Keratinocyte (primary cell): ENCODE results near the gene HEATR9. TPM values are rescaled to one million over a fixed set of nuclear protein-coding genes. Genes with fewer than 3 reads are reported as not detected.

Source experiments
- DNase-seq: peaks from one replicate; pipeline ENCODE4 v3.0.0-alpha.2; 2011; ENCODE audit warnings: low read depth, missing footprints, low spot score
- FAIRE-seq: peaks from 2 replicates; lab custom pipeline; 2011; peaks lifted over from hg19 to GRCh38; lab: Jason Lieb, UNC
- H2AFZ ChIP-seq: 2 replicates; pipeline ENCODE4 v1.6.0; 2012; ENCODE audit warnings: low read length, control low read depth, inconsistent platforms; ENCODE audit not compliant: control insufficient read depth
- H3K27ac ChIP-seq: 2 replicates; pipeline ENCODE4 v1.5.1; 2011; ENCODE audit warnings: low read length; ENCODE audit not compliant: control insufficient read depth, insufficient read depth
- H3K27me3 ChIP-seq: 3 replicates; pipeline ENCODE4 v1.6.0; 2011; ENCODE audit warnings: low read length; ENCODE audit not compliant: control insufficient read depth, insufficient read depth; ENCODE audit errors: extremely low read depth
- H3K36me3 ChIP-seq, 2 experiments: 2 replicates in 1 of 2; 3 replicates in 1 of 2; pipeline ENCODE4 v1.5.1; 2011; ENCODE audit warnings: low read length in 2 of 2, mild to moderate bottlenecking in 1 of 2; ENCODE audit not compliant: control insufficient read depth in 2 of 2, insufficient read depth in 2 of 2; ENCODE audit errors: extremely low read depth in 1 of 2
- H3K4me1 ChIP-seq: 3 replicates; pipeline ENCODE4 v1.5.1; 2011; ENCODE audit warnings: low read length; ENCODE audit not compliant: control insufficient read depth, insufficient read depth; ENCODE audit errors: extremely low read depth
- H3K4me2 ChIP-seq: 3 replicates; pipeline ENCODE4 v1.6.0; 2011; ENCODE audit warnings: low read depth, low read length; ENCODE audit not compliant: control insufficient read depth, insufficient read depth; ENCODE audit errors: extremely low read depth
- H3K4me3 ChIP-seq, 3 experiments: fragments of 200-600 bp in 1 of 3; sonication (generic) in 1 of 3; 2 replicates in 2 of 3; 3 replicates in 1 of 3; pipeline ENCODE4 v1.5.1; 2011 to 2016; ENCODE audit warnings: low read length in 3 of 3, mild to moderate bottlenecking in 3 of 3, control low read depth in 2 of 3, inconsistent platforms in 1 of 3, low read depth in 1 of 3, mixed read lengths in 1 of 3, mixed run types in 1 of 3, moderate library complexity in 1 of 3; ENCODE audit not compliant: control insufficient read depth in 2 of 3, insufficient read depth in 2 of 3; ENCODE audit errors: extremely low read depth in 1 of 3
- H3K79me2 ChIP-seq: 2 replicates; pipeline ENCODE4 v1.6.0; 2012; ENCODE audit warnings: low read length; ENCODE audit not compliant: control insufficient read depth, insufficient read depth
- H3K9ac ChIP-seq: 3 replicates; pipeline ENCODE4 v1.6.0; 2011; ENCODE audit warnings: low read length; ENCODE audit not compliant: control insufficient read depth, insufficient read depth; ENCODE audit errors: extremely low read depth
- H3K9me1 ChIP-seq: 3 replicates; pipeline ENCODE4 v1.6.0; 2011; ENCODE audit warnings: low read length; ENCODE audit not compliant: control insufficient read depth, insufficient read depth; ENCODE audit errors: extremely low read depth
- H3K9me3 ChIP-seq: 2 replicates; pipeline ENCODE4 v1.5.1; 2012; ENCODE audit warnings: low read depth, low read length; ENCODE audit not compliant: control insufficient read depth
- H4K20me1 ChIP-seq: 3 replicates; pipeline ENCODE4 v1.6.0; 2011; ENCODE audit warnings: low read length; ENCODE audit not compliant: control insufficient read depth, insufficient read depth; ENCODE audit errors: extremely low read depth
- EZH2 ChIP-seq: IDR thresholded peaks from one replicate; pipeline ENCODE4 v1.6.1; 2012; ENCODE audit warnings: inconsistent platforms, mild to moderate bottlenecking, low read length, moderate library complexity
- dilution Hi-C: fragments of 300-500 bp; cut with MboI; formaldehyde crosslinking; loops from one replicate; pipeline ENCODE4 v1.7.0; 2020; ENCODE audit warnings: low sequenced_read_pairs; ENCODE audit not compliant: extremely low pct_ligation_motif_present
- polyA plus RNA-seq, 5 experiments: library from polyadenylated mRNA; depleted of rRNA in 3 of 5; stranded (reverse) in 3 of 5; stranded (forward) in 1 of 5; unstranded in 1 of 5; fragments of >200 nt; gene quantifications; 1 replicate in 1 of 5; 2 replicates in 3 of 5; 3 replicates in 1 of 5; pipeline versions ENCODE4 v1.2.1 to v1.2.3, GENCODE V29; 2011 to 2012; ENCODE audit warnings: missing spikeins in 2 of 5, low read depth in 1 of 5, low replicate concordance in 1 of 5
- TF ChIP-seq, protein P1 (sequence below), 3 experiments: IDR thresholded peaks in 1 of 3; conservative IDR thresholded peaks in 1 of 3; optimal IDR thresholded peaks in 1 of 3; 2 replicates in 2 of 3; 3 replicates in 1 of 3; pipeline versions ENCODE3 to v1.5.1; 2011; ENCODE audit warnings: low read length in 3 of 3, mild to moderate bottlenecking in 3 of 3, moderate library complexity in 2 of 3, control low read depth in 1 of 3, inconsistent platforms in 1 of 3; ENCODE audit not compliant: insufficient read depth in 2 of 3; ENCODE audit errors: extremely low read depth in 1 of 3

The HEATR9 gene
- polyA plus RNA-seq, 1 donor (not counting 4 experiments of a cell fraction or from before 2014, with no cell fraction given) = not detected

GRCh38 chr17:35856603-35857002 lies 12.1 kb downstream of the HEATR9 start:
- FAIRE-seq (no peak), DNase-seq (no peak)
- Histone ChIP-seq H3K36me3 (peaks cover 0 to 2% of the 10 kb centered on the region in 2 experiments), H4K20me1 (no peaks in the 10 kb centered on the region), H3K27ac (no peak overlapping the region), H3K4me2 (no peak overlapping the region), H3K9me1 (peaks cover 4% of the 10 kb centered on the region), H3K79me2 (no peaks in the 10 kb centered on the region), H3K27me3 (no peaks in the 10 kb centered on the region), H2AFZ (no peak overlapping the region), H3K9ac (no peak overlapping the region), H3K9me3 (no peaks in the 10 kb centered on the region), H3K4me1 (peaks cover 4% of the 10 kb centered on the region), H3K4me3 (no peak overlapping the region)
- no peak for TF ChIP-seq EZH2
- TF ChIP-seq, protein P1, sequence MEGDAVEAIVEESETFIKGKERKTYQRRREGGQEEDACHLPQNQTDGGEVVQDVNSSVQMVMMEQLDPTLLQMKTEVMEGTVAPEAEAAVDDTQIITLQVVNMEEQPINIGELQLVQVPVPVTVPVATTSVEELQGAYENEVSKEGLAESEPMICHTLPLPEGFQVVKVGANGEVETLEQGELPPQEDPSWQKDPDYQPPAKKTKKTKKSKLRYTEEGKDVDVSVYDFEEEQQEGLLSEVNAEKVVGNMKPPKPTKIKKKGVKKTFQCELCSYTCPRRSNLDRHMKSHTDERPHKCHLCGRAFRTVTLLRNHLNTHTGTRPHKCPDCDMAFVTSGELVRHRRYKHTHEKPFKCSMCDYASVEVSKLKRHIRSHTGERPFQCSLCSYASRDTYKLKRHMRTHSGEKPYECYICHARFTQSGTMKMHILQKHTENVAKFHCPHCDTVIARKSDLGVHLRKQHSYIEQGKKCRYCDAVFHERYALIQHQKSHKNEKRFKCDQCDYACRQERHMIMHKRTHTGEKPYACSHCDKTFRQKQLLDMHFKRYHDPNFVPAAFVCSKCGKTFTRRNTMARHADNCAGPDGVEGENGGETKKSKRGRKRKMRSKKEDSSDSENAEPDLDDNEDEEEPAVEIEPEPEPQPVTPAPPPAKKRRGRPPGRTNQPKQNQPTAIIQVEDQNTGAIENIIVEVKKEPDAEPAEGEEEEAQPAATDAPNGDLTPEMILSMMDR (optimal IDR thresholded peaks at IDR 0.05 in 1 of 3, IDR thresholded peaks at IDR 0.05 in 1 of 3, conservative IDR thresholded peaks at IDR 0.05 in 1 of 3; ENCODE audit: extremely low read depth in 1 of 3, insufficient read depth in 2 of 3, low read length in 3 of 3) = no peak
- dilution Hi-C loops = no loop called here

- Histone ChIP-seq H3K9me1 (peaks cover 4% of the 10 kb centered on the region), H3K4me2 (no peak overlapping the region), H4K20me1 (no peaks in the 10 kb centered on the region), H3K79me2 (no peaks in the 10 kb centered on the region), H3K9ac (no peak overlapping the region), H3K9me3 (no peaks in the 10 kb centered on the region), H2AFZ (no peak overlapping the region), H3K36me3 (peaks cover 0 to 2% of the 10 kb centered on the region in 2 experiments), H3K27me3 (no peaks in the 10 kb centered on the region), H3K4me1 (peaks cover 4% of the 10 kb centered on the region), H3K27ac (no peak overlapping the region), H3K4me3 (no peak overlapping the region)
- TF ChIP-seq, protein P1 (optimal IDR thresholded peaks at IDR 0.05 in 1 of 3, IDR thresholded peaks at IDR 0.05 in 1 of 3, conservative IDR thresholded peaks at IDR 0.05 in 1 of 3; ENCODE audit: extremely low read depth in 1 of 3, insufficient read depth in 2 of 3, low read length in 3 of 3) = no peak
- no peak for TF ChIP-seq EZH2
- FAIRE-seq = no peak
- dilution Hi-C loops = no loop called here
- DNase-seq = no peak
These were observed 12.7 kb downstream of the HEATR9 start for GRCh38 chr17:35855965-35856364.
